Stimulated activated CD8-positive, alpha-beta memory T cell treated with anti-CD3 and anti-CD28 coated beads, Interleukin-12 subunit alpha, Interleukin-12 subunit beta, amount 100 ng/mL, for 24 hours (primary cell): ENCODE measurements around the gene PCNT.

Source experiments
- DNase-seq: peaks from one replicate; pipeline ENCODE4 v3.0.0-alpha.2; 2020; ENCODE audit errors: extremely low read depth

The PCNT gene

GRCh38 chr21:46323710-46324389 lies at the start of gene PCNT, which contains the start of gene C21orf58:
TSS of gene PCNT (plus strand) at chr21:46324156. CDS start at chr21:46324229, 73 bp downstream.
TSS of gene C21orf58 (minus strand) at chr21:46323870. CDS start at chr21:46322738, 1,132 bp downstream.
- peak; percentile 90 for DNase-seq

GRCh38 chr21:46274797-46275390 lies 49.1 kb upstream of the PCNT start:
- no peak for DNase-seq

- no peak for DNase-seq
Measured at GRCh38 chr21:46284077-46284644, 39.8 kb upstream of the PCNT start.

- no peak for DNase-seq
Measured at GRCh38 chr21:46284733-46285132, 39.2 kb upstream of the PCNT start.

- no peak for DNase-seq
Measured at GRCh38 chr21:46285206-46285661, 38.7 kb upstream of the PCNT start, which contains the start of gene MCM3AP. TSS of gene MCM3AP (minus strand) at chr21:46285611. CDS start at chr21:46285286, 325 bp downstream.

GRCh38 chr21:46285761-46286647 lies 38.0 kb upstream of the PCNT start, which contains the start of gene YBEY:
TSS of gene YBEY (plus strand) at chr21:46286342. CDS start at chr21:46286914, 572 bp downstream.
- DNase-seq = peak; percentile 69

GRCh38 chr21:46286648-46287002 lies 37.3 kb upstream of the PCNT start:
- no peak for DNase-seq

- DNase-seq = no peak
Measured at GRCh38 chr21:46287541-46287940, 36.4 kb upstream of the PCNT start.

- DNase-seq = no peak
Measured at GRCh38 chr21:46289655-46290179, 34.2 kb upstream of the PCNT start.

GRCh38 chr21:46291561-46291960 lies 32.4 kb upstream of the PCNT start:
- DNase-seq = no peak

- DNase-seq = no peak
Measured at GRCh38 chr21:46294647-46295176, 29.2 kb upstream of the PCNT start.

- DNase-seq = no peak
Measured at GRCh38 chr21:46295177-46295770, 28.7 kb upstream of the PCNT start.

GRCh38 chr21:46295996-46296752 lies 27.8 kb upstream of the PCNT start:
- DNase-seq = no peak

- no peak for DNase-seq
Measured at GRCh38 chr21:46297338-46298271, 26.4 kb upstream of the PCNT start.

GRCh38 chr21:46299167-46299566 lies 24.8 kb upstream of the PCNT start:
- no peak for DNase-seq

- no peak for DNase-seq
Measured at GRCh38 chr21:46301759-46302158, 22.2 kb upstream of the PCNT start.

GRCh38 chr21:46304437-46304836 lies 19.5 kb upstream of the PCNT start:
- DNase-seq = no peak

- no peak for DNase-seq
Measured at GRCh38 chr21:46304955-46305354, 19.0 kb upstream of the PCNT start.

GRCh38 chr21:46307625-46308024 lies 16.3 kb upstream of the PCNT start:
- no peak for DNase-seq
